Gastroesophageal sphincter (tissue), 3 donors: ENCODE measurements around the gene FBXL20.

ENCODE experiments used
- CTCF ChIP-seq, 4 experiments: fragments of 200-600 bp in 2 of 4; fragments of 450-650 bp in 2 of 4; sonication (generic) in 1 of 4; IDR thresholded peaks; one replicate each; pipeline ENCODE4 v1.5.1; 2017 to 2019; ENCODE audit warnings: antibody characterized with exemption in 4 of 4, mild to moderate bottlenecking in 2 of 4, moderate library complexity in 2 of 4
- POLR2A ChIP-seq, 2 donors: fragments of 450-650 bp; IDR thresholded peaks; one replicate each; pipeline ENCODE4 v1.6.1; 2017; ENCODE audit warnings: antibody characterized with exemption in 2 of 2, mild to moderate bottlenecking in 2 of 2, moderate library complexity in 1 of 2
- POLR2AphosphoS5 ChIP-seq: sonication (generic); formaldehyde crosslinking; IDR thresholded peaks from one replicate; pipeline ENCODE4 v1.6.1; 2017; ENCODE audit warnings: antibody characterized with exemption

GRCh38 chr17:39380144-39380543 is 21.3 kb downstream of the FBXL20 start:
- no peak for TF ChIP-seq CTCF (IDR thresholded peaks at IDR 0.05)
- no peak for TF ChIP-seq POLR2A (IDR thresholded peaks at IDR 0.05)
- no peak for TF ChIP-seq POLR2AphosphoS5
